Testis (tissue), 5 donors: ENCODE measurements around the gene SDCBP2. TPM values are rescaled to one million over a fixed set of nuclear protein-coding genes. Genes with fewer than 3 reads are reported as not detected.

Experiments used
- DNase-seq: peaks from one replicate; pipeline ENCODE4 v3.0.0-alpha.2; 2019
- H3K27ac ChIP-seq, 2 donors: fragments of 200-600 bp; sonication (generic); one replicate each; pipeline ENCODE4 v1.5.1; 2019
- H3K27me3 ChIP-seq: fragments of 200-600 bp; sonication (generic); one replicate; pipeline ENCODE4 v1.5.1; 2019
- H3K36me3 ChIP-seq: fragments of 200-600 bp; sonication (generic); one replicate; pipeline ENCODE4 v1.5.1; 2017; ENCODE audit warnings: low read depth; ENCODE audit errors: missing control alignments
- H3K4me1 ChIP-seq: fragments of 200-600 bp; sonication (generic); one replicate; pipeline ENCODE4 v1.5.1; 2019
- H3K4me3 ChIP-seq, 2 donors: fragments of 200-600 bp; sonication (generic); one replicate each; pipeline ENCODE4 v1.5.1; 2017 to 2019
- H3K9me3 ChIP-seq: fragments of 200-600 bp; sonication (generic); one replicate; pipeline ENCODE4 v1.5.1; 2017
- POLR2A ChIP-seq: fragments of 450-650 bp; IDR thresholded peaks from one replicate; pipeline ENCODE4 v1.6.1; 2017; ENCODE audit warnings: antibody characterized with exemption, mild to moderate bottlenecking, moderate library complexity
- WGBS, 2 donors: methylation state at CpG; one replicate each; pipeline ENCODE4 v1.1.5; 2018; 5-methylcytosine and 5-hydroxymethylcytosine counted together
- intact Hi-C: fragments of 100-400 bp; cut with DNase I; formaldehyde crosslinking; loops from one replicate; pipeline ENCODE4 v1.15.1; 2023; ENCODE audit warnings: low total_unique reads
- long read RNA-seq, 2 donors: transcript quantifications; one replicate each; lab custom pipeline, GENCODE V29; 2026
- polyA plus RNA-seq: library from polyadenylated mRNA; stranded (reverse); fragments of 350-450 nt; fragmentation: Illumina TruSeq; extraction: RNeasy Lipid Tissue Mini Kit (QIAGEN cat#74804); gene quantifications from one replicate; pipeline ENCODE4 v1.2.3, GENCODE V29; 2014; ENCODE audit warnings: low read depth, low replicate concordance; ENCODE audit not compliant: insufficient read depth
- total RNA-seq, 2 donors: library from RNA; depleted of rRNA; stranded (reverse); fragments of >200 nt; gene quantifications; one replicate each; pipeline ENCODE4 v1.2.3, GENCODE V29; 2016
- TF ChIP-seq, protein P1 (sequence below), 3 experiments: fragments of 450-650 bp in 2 of 3; fragments of 200-600 bp in 1 of 3; sonication (generic) in 1 of 3; IDR thresholded peaks; one replicate each; pipeline ENCODE4 v1.5.1; 2016 to 2019; ENCODE audit warnings: antibody characterized with exemption in 3 of 3, mild to moderate bottlenecking in 2 of 3, moderate library complexity in 1 of 3

SDCBP2 gene, protein sequence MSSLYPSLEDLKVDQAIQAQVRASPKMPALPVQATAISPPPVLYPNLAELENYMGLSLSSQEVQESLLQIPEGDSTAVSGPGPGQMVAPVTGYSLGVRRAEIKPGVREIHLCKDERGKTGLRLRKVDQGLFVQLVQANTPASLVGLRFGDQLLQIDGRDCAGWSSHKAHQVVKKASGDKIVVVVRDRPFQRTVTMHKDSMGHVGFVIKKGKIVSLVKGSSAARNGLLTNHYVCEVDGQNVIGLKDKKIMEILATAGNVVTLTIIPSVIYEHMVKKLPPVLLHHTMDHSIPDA
- total RNA-seq (1 to 10 TPM; 5.5 to 6.4 TPM), polyA plus RNA-seq (10.9 TPM)
- long read RNA-seq, donor 1: 0 reads
- long read RNA-seq, donor 2: 0 reads

DNA sequence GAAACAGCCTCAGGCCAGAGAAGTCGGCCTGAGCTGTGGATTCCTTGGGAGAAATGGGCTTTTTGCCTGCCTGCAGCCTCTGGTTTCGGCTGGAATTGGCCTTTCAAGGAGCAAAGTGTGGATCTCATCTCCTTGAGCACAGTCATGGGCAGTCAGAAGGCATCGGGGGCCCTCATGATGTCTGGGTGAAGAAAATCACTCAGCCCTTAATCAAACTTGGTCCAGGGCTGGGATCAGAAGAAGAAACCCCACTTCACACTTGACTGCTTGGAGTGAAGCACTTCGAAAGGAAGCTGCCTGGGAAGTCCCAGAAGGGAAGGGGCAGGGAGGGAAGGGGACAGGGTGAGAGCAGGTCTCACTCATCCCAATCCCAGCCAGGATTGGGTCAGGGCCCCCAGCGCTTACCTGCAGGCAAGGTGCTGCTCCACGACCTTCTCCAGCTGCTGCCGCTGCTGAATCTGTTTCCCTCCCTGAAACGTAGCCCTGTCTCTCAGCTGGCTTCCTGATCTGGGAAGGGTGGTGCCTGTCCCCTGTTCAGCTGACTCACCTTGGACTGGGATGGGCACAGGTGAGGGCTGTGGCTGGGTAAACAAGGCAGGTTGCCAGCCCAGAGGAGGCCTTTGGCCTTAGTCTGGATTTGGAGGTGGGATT, at the start of gene SDCBP2:
Gene SDCBP2 (minus strand): TSS at position 460 of the 651 bp plus-strand sequence. CDS start 8,723 bp downstream, outside the sequence.
- WGBS, 2 donors: 81 to 83% methylated on average over 8 of the region's 8 CpGs
- peaks cover 48% of the 10 kb centered on the region for H3K4me1 ChIP-seq
- no peak within 1 kb of the TSS for H3K4me3 ChIP-seq
- TF ChIP-seq, protein P1, sequence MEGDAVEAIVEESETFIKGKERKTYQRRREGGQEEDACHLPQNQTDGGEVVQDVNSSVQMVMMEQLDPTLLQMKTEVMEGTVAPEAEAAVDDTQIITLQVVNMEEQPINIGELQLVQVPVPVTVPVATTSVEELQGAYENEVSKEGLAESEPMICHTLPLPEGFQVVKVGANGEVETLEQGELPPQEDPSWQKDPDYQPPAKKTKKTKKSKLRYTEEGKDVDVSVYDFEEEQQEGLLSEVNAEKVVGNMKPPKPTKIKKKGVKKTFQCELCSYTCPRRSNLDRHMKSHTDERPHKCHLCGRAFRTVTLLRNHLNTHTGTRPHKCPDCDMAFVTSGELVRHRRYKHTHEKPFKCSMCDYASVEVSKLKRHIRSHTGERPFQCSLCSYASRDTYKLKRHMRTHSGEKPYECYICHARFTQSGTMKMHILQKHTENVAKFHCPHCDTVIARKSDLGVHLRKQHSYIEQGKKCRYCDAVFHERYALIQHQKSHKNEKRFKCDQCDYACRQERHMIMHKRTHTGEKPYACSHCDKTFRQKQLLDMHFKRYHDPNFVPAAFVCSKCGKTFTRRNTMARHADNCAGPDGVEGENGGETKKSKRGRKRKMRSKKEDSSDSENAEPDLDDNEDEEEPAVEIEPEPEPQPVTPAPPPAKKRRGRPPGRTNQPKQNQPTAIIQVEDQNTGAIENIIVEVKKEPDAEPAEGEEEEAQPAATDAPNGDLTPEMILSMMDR (IDR thresholded peaks at IDR 0.05): no peak
- no peak for TF ChIP-seq POLR2A
- no peaks in the 10 kb centered on the region for H3K9me3 ChIP-seq
- peak; percentile 12 for DNase-seq
- intact Hi-C loops: loop anchor here (5.0 kb wide), 1 partner anchor 63 kb away; the partner anchor contains the start of gene FKBP1A
- no peaks in the 10 kb centered on the region for H3K27me3 ChIP-seq
- H3K27ac ChIP-seq: peak within 1 kb of the TSS; percentile 99 to 100
- H3K36me3 ChIP-seq: no peaks in the 10 kb centered on the region

DNA sequence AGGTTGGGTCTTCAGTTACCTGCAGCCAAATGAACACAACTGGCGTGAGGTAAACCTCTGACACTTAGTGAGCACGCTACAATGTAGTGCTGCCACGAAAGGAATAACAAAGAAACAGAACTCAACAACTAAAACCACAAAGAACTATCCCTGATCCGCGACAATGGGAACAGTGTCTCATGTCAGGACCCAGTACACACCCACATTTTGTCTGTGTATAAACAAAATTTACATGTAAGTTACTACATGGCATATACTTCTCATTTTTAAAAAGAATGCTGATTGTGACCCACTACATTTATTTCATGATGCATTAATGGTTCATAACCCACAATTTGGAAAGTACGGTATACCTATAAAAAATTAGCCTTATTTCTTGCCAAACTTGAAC, 49.8 kb upstream of the SDCBP2 start:
- H3K27ac ChIP-seq: no peak overlapping the region
- TF ChIP-seq POLR2A: no peak
- TF ChIP-seq, protein P1 (IDR thresholded peaks at IDR 0.05): no peak
- intact Hi-C loops: no loop called here
- DNase-seq: no peak
- H3K4me3 ChIP-seq: no peak overlapping the region
- peaks cover 16% of the 10 kb centered on the region for H3K4me1 ChIP-seq
- no peaks in the 10 kb centered on the region for H3K36me3 ChIP-seq
- WGBS, 2 donors: 79 to 82% methylated on average over 6 of the region's 6 CpGs
- no peaks in the 10 kb centered on the region for H3K9me3 ChIP-seq
- no peaks in the 10 kb centered on the region for H3K27me3 ChIP-seq

DNA sequence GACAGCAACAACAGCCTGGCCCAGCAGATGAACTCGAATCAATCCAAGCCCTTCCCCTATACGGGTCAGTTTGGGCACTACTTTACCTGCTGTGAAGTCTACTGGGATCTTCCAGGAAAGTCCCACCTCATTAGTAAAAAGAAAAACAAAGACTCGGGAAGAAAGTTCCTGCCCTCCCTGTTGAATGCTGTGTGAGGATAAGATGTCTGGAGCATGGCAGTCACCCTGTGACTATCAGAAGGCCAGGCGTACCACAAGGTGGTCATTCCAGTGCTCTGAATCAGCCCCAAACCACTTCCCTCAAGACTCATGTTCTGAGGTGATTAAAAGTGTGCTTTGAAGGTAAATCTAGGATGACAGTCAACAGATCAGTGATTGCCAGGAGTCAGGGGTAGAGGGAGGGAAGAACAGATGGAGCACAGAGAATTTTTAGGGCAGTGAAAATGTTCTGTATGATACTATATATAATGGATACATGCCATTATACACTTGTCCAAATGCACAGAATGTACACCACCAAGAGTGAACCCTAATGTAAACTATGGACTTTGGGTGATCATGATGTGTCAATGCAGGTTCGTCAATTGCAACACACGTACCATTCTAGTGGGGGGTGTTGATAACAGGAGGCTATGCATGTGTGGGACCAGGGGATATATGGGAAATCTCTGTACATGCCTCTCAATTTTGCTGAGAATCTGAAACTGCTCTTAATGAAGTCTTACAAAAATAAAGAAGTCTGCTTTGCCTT, 49.2 kb upstream of the SDCBP2 start:
- no peak for DNase-seq
- Histone ChIP-seq H3K4me3 (no peak overlapping the region), H3K27me3 (no peaks in the 10 kb centered on the region), H3K36me3 (no peaks in the 10 kb centered on the region), H3K9me3 (no peaks in the 10 kb centered on the region), H3K27ac (no peak overlapping the region), H3K4me1 (peaks cover 16% of the 10 kb centered on the region)
- intact Hi-C loops: no loop called here
- 80 to 82% methylated on average over 6 of the region's 6 CpGs for WGBS, 2 donors
- TF ChIP-seq, protein P1 (IDR thresholded peaks at IDR 0.05): no peak
- TF ChIP-seq POLR2A: no peak

DNA sequence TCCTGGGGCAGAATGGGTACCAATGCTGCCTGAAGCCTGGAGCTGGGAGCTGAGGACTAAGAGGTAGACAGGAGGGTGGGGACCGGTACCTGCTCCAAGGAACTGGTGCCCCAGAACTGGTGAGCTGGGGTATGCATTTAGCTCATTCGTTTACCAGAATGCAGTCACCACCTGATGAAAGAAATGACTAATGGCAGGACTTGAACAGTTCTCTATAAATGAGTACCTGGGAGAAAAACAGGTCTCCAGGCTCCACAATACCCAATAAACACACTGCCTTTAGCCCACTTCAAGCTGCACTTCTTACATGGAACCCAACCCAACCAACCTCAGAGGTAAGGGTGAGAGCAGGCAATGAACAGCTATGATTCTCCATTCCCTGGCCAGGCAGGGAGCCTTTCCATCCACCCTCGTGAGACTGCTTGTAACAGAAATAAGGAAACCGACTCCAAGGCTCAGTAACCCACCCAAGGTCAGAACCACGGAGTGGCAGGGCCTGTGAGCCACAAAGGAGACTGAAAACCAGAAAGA, 48.5 kb upstream of the SDCBP2 start:
- H3K4me1 ChIP-seq: peaks cover 14% of the 10 kb centered on the region
- intact Hi-C loops: no loop called here
- no peak for DNase-seq
- no peaks in the 10 kb centered on the region for H3K36me3 ChIP-seq
- TF ChIP-seq, protein P1 (IDR thresholded peaks at IDR 0.05): no peak
- TF ChIP-seq POLR2A: no peak
- H3K27me3 ChIP-seq: no peaks in the 10 kb centered on the region
- H3K9me3 ChIP-seq: no peaks in the 10 kb centered on the region
- no peak overlapping the region for H3K27ac ChIP-seq
- no peak overlapping the region for H3K4me3 ChIP-seq
- 76 to 84% methylated on average over 5 of the region's 5 CpGs for WGBS, 2 donors
